GM19324 (cell line): ENCODE results near the gene DGLUCY.

ENCODE experiments used
- ATAC-seq: cut with Tn5 transposase; IDR thresholded peaks from one replicate; pipeline ENCODE4 v1.9.1; 2021; ENCODE audit warnings: mild to moderate bottlenecking, moderate library complexity; ENCODE audit not compliant: unreplicated experiment, low FRiP score

Gene DGLUCY

DNA sequence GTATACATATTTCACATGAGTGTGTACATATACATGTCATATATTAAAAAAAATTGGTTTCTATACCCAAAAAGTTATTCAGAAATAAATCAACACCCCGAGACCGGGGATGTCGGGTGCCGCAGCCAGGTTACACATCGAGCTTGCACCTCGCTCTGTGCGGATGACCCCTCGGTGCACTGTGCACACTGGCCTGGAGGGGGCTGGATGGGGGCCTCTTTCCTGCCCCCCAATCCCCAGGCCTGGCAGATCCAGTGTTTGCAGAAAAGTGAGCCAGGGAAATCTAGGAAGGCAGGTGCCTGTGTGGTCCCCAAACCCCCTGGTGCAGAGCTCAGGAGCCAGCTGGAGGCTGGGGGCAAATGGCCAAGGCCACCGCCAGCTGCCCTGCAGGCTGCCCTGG, 157.8 kb downstream of the DGLUCY start:
- ATAC-seq: no peak

DNA sequence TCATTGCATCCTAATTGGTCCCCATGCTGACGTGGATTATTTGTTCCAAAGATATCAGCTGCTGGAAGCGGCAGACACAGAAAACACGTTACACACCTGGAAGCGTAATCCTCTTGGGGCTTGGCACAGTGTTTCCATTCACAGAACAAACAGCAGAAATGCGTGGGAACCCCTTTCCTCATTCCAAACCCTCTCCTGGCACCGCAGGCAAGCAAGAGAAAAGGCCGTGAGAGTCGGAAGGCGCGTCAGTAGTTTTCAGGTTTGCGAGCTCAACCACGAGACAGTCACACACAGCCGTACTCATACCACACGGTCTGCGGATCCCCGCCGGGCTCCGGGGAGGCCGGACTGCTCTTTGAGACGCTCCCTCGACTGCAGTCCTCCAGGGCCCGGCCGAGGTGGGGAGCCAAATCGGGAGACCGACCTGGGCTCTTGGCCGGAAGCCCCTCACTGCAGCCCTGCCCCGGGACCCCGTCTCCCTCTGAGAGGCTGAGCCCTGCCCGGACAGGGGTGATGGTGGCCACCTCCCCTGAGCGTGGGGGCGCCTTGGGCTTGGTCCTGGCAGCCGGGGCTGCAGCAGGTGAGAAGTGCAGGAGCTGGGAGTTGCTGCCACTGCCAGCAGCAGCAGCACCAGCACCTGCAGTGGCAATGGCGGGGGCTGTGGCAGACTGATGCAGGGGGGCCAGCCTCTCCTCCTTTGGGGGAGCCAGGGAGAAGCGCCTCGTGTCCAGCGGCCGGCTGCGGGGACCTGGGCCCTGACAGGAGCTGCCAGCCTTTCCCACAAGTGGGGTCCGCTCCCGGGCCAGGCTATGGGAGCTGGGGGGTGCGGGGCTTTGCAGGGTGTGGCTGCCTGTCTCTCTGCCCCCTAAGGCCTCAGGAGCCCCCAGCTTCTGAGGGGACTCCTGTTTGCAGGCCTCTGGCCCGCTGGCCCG, 158.7 kb downstream of the DGLUCY start:
- ATAC-seq: no peak

DNA sequence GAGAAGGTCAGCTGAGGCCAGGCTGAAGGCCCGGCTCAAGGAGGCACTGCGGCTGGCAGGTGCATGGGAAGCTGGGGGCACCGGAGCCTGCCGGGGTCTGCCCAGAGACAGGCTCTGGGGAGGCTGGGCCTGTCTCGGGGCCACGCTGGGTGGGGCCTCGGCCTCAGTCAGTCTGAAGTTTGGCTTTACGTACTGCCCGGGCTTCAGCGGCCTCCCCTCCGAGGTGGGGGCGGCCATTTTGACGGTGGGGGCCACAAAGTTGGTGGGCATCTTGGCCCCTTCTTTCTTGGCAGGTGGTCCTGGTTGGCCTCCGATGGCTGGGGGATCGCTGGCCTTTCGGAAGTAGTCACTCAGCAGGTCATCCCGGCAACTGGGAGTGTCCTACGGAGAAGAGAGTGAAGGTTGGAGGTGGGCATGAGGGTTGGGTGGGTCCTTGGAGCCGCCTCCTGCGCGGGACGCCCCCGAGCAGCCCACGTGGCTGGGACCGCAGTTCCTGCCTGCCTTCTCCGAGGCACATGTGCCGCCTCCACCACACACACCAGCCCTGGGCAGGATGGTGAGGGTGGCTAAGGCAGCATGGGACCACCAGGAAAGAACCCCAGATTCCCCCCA, 159.5 kb downstream of the DGLUCY start:
- no peak for ATAC-seq

DNA sequence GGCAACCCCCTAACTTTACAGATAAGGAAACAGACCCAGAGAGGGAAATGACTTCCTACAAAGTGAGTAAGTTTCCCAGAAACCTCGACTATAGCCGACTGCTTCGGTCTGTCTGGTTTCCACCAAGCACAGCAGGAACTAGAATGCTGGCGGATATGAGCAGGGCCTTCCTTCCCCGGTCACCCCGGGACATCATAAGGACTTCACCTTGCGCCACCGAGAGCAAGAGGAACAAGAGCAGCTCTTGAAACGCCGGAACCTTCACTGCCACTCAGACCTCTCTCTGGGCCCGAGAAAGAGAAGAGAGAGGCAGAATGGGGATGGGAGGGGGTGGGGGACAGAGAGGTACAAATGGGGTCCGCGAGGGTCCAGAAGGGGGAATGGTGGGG, 160.0 kb downstream of the DGLUCY start:
- no peak for ATAC-seq

DNA sequence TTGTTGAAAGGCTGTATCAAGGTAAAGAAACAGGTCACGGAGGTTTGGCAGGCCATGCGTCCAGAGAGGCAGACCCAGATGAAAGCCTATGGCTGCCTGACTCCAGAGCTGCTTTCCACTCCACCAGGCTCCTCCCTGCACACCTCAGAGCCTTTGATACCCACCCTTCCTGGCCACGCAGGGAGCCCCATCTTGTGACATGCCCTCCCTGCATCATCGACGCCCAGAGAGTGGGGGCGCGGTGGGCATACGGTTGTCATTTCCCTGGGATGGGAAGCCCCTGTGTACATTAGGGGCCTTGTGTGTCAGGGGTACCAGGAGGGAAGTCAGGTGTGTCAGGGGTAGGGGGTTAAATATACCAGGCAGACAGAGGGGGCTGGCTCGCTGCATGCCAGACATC, 160.9 kb downstream of the DGLUCY start:
- ATAC-seq: no peak
